HG03460 (cell line): ENCODE results near the gene HUS1.
"Not testable (repeated sequence)": the region's sequence is repeated elsewhere in the genome, so short reads cannot be mapped to it uniquely, and the experiment has no call there.

Experiments used
- ATAC-seq: cut with Tn5 transposase; IDR thresholded peaks from one replicate; pipeline ENCODE4 v1.9.1; 2021; ENCODE audit not compliant: unreplicated experiment

The HUS1 gene

GRCh38 chr7:47945261-47946015 lies 34.0 kb downstream of the HUS1 start:
- no peak for ATAC-seq

- no peak for ATAC-seq
Observed at GRCh38 chr7:47944536-47945260, 34.7 kb downstream of the HUS1 start.

- ATAC-seq: no peak
Observed at GRCh38 chr7:47943676-47944474, 35.5 kb downstream of the HUS1 start.

- not testable (repeated sequence) for ATAC-seq
Observed at GRCh38 chr7:47942651-47943050, 36.8 kb downstream of the HUS1 start.

- no peak for ATAC-seq
Observed at GRCh38 chr7:47942132-47942531, 37.3 kb downstream of the HUS1 start.

GRCh38 chr7:47941136-47941844 lies 38.1 kb downstream of the HUS1 start:
- no peak for ATAC-seq

GRCh38 chr7:47940088-47941013 lies 39.1 kb downstream of the HUS1 start:
- ATAC-seq: no peak

GRCh38 chr7:47939425-47940036 lies 39.9 kb downstream of the HUS1 start:
- ATAC-seq: no peak

- no peak for ATAC-seq
Observed at GRCh38 chr7:47938574-47939165, 40.7 kb downstream of the HUS1 start.

- ATAC-seq: peak; percentile 55
Observed at GRCh38 chr7:47937711-47938573, 41.5 kb downstream of the HUS1 start.

GRCh38 chr7:47937065-47937687 lies 42.2 kb downstream of the HUS1 start:
- peak; percentile 92 for ATAC-seq

GRCh38 chr7:47936323-47936722 lies 43.1 kb downstream of the HUS1 start:
- ATAC-seq: no peak

GRCh38 chr7:47935336-47935735 lies 44.1 kb downstream of the HUS1 start:
- ATAC-seq: no peak

- ATAC-seq: no peak
Observed at GRCh38 chr7:47934831-47935230, 44.6 kb downstream of the HUS1 start.

GRCh38 chr7:47933215-47933614 lies 46.2 kb downstream of the HUS1 start:
- ATAC-seq: no peak

GRCh38 chr7:47932466-47933037 lies 46.9 kb downstream of the HUS1 start:
- no peak for ATAC-seq

GRCh38 chr7:47932016-47932415 lies 47.4 kb downstream of the HUS1 start:
- ATAC-seq: no peak
